ENCODE data around the gene CNTRL.
A peak's percentile ranks its signal among the peaks of the same experiment; 100 is the strongest.

CNTRL gene

DNA sequence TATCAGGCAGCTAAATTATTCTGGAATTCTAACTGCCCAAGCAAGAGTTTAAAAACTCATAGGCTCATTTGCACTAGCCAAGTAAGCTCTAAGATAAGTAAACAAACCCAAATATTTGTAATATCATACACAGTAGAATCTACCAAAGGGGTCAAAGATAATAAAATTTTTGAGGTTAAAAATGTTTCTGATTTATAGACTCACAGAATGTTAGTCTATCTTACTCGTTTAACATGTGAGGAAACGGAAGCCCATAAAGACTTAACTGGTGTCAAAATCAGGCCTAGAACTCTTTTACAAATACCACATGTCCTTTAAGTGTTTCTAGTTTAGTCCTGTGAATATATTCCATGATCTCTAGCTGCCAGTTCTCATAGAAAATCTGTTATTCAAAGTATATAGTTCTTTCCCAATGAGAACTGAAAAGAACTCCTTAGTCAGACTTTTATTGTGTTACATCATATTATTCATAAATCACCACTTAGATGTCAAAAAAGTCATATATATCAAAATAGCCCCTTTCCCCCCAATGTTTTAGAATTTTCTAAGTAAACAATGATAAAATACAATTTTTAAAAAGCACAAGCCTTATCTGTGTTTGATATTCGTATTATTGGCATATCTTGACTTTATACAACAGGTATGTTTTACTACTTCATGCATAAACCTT, 113.0 kb downstream of the CNTRL start:
- H3K4me3 ChIP-seq (ENCODE audit: low read length) = no peak overlapping the region
- no peak for TF ChIP-seq ZNF274 (IDR thresholded peaks at IDR 0.05; ENCODE audit: low read depth, low read length)

DNA sequence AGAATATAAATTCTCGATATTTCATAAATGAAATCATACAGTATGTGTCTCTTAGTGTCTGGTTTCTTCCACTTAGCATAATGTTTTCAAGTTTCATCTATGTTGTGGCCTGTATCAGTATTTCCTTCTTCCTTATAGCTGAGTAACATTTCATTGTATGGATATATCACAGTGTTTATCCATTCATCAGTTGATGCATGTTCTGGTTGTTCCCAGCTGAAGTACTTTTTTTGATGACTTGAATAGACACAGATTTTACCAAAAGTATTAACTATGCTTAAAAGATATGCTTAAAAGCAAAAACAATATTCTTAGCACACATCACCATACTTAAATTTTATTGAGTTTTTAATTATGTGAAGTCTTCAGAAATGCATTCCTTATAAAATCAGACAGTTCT, 114.3 kb downstream of the CNTRL start:
- no peak for TF ChIP-seq ZNF274 (IDR thresholded peaks at IDR 0.05; ENCODE audit: low read depth, low read length)
- H3K4me3 ChIP-seq (ENCODE audit: low read length) = no peak overlapping the region

DNA sequence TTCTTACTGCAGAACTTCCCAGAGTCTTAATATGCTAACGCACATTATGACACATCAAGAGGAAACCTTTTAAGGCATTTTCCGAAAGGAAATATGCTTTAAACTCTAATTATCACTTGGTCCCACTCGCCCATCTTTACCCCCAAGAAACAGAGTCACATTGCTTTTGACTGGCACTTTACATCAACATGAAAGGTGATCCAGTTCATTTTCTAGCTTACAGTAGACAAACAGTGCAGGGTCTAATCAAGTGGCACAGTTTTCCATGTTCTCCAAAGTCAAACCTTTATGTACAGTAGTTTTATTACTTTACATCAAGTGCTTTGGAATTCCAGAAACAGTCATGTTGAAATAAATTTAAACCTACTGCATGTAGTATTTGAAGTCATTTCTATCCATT, 114.9 kb downstream of the CNTRL start:
- no peak for TF ChIP-seq ZNF274 (IDR thresholded peaks at IDR 0.05; ENCODE audit: low read depth, low read length)
- H3K4me3 ChIP-seq (ENCODE audit: low read length) = no peak overlapping the region

DNA sequence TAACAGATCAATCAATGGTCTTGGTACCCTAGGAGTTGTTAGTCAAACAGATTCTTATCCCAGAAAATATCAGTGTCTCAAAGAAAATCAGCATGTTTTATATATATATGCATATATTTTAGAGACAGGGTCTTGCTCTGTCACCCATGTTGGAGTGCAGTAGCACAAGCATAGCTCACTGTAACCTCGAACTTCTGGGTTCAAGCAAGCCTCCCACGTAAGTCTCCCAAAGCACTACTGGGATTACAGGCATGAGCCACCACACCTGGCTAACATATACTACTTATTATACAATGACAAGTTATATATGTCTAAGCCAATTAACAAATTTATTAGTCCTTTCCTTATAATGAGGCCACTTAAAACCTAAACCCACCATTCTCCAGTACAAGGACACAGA, 116.5 kb downstream of the CNTRL start:
- H3K4me3 ChIP-seq (ENCODE audit: low read length) = no peak overlapping the region
- TF ChIP-seq ZNF274 (IDR thresholded peaks at IDR 0.05; ENCODE audit: low read depth, low read length) = no peak

DNA sequence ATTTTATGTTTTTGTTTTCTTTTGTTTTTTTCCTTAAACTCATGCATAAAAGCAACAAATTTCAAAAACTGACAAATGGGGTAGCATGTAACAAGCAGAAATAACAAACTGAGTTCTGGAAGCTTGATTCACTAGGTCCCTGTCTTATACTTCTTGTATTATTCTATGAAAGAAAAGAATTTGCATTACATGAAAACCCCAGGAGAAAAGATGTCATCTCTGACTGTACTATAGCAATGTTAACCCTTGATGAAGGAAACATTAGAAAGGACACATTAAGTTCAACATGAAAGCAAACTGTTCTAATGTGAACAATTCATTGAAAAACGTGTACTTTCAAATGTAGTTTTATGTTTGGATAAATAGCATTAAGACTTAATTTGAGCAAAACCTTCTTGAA, 117.8 kb downstream of the CNTRL start:
- TF ChIP-seq ZNF274 (IDR thresholded peaks at IDR 0.05; ENCODE audit: low read depth, low read length) = no peak
- no peak overlapping the region for H3K4me3 ChIP-seq (ENCODE audit: low read length)

DNA sequence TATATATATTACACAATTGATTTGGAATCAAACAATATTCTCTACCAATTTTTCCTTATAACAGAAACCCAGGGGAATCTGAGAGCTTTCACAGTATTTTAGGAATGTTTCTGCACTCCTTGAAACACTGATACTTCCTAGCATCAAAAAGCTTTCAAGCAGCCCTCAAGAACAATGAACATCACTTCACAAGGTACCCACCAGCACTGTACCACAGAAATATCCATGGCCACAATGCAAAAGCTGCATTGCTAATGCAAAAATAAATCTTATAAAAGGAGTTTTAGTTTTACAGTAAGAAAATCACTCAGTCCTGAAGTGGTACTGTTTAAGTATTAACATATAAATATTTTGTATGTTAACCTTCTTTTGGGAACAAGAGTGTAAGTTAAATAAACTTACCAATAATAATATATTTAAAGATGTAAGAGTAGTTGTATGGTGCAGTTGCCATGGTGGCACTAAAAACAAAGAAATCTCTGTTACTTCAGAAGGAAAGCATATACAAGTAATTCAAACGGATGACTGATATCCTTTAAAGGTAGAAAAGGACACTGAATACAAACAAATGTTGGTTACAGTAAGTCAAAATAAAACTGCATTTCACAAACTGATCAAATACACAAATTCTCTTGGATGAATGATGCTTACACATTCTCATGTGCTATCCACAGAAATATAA, 118.3 kb downstream of the CNTRL start:
- no peak overlapping the region for H3K4me3 ChIP-seq (ENCODE audit: low read length)
- no peak for TF ChIP-seq ZNF274 (IDR thresholded peaks at IDR 0.05; ENCODE audit: low read depth, low read length)

DNA sequence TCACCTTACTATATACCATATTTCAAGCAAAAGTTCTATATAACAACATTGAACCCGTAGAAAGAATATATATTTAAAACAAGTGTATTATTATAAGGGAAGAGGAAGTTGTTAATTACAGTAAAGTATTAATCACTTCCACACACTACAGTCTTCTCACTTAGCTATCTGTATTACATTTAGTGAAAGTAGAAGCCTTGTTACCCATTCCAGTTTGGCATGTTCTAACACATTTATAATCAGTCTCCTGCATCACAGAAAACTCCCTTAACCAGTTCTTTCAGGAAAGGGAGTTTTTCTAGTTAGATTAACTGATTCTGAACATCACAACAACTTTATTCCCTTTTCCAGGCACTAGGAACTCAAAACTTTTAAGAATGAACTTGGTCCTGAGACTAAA, 120.0 kb downstream of the CNTRL start:
- no peak overlapping the region; the same call in 1 of the 2 replicates for H3K4me3 ChIP-seq (ENCODE audit: low read length)
- no peak for TF ChIP-seq ZNF274 (IDR thresholded peaks at IDR 0.05; ENCODE audit: low read depth, low read length)

DNA sequence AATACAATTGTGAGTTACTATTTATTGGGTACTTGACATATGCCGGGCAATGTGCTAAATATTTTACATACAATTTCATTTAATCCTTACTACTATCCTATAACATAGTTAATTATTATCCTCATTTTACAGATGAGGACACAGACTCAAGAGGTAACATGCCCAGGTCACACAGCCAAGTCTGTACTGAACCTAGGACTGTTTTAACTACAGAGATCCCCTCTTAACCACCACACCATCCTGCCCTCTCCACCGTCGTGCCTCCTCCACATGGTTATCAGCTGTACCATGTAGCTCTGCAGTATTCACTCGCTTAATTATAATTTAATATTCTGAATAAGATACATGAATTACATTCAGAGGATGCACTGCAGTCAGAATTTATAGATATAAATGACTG, 121.6 kb downstream of the CNTRL start:
- peak overlapping the region; percentile 41 for H3K4me3 ChIP-seq (ENCODE audit: low read length)
- TF ChIP-seq ZNF274 (IDR thresholded peaks at IDR 0.05; ENCODE audit: low read depth, low read length) = no peak

DNA sequence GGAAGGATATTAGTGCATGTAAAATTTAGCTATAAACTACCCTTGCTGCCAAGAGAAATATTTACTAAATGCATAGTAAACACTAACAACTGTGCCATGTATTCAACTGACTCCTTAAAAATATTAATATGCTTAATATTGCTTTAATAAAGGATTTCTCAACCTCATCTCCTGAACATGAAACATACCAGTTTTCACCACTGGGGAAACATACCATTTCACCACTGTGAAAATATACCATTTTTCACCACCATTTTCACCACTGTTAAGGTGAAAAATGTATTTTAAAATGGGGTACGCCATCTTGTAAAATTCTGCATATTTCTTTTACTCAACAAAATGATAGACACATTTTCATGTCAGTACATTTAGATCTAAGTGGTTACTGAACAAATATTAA, 122.4 kb downstream of the CNTRL start:
- TF ChIP-seq ZNF274 (IDR thresholded peaks at IDR 0.05; ENCODE audit: low read depth, low read length) = no peak
- H3K4me3 ChIP-seq (ENCODE audit: low read length) = peak overlapping the region; percentile 39; the same call in 1 of the 2 replicates

DNA sequence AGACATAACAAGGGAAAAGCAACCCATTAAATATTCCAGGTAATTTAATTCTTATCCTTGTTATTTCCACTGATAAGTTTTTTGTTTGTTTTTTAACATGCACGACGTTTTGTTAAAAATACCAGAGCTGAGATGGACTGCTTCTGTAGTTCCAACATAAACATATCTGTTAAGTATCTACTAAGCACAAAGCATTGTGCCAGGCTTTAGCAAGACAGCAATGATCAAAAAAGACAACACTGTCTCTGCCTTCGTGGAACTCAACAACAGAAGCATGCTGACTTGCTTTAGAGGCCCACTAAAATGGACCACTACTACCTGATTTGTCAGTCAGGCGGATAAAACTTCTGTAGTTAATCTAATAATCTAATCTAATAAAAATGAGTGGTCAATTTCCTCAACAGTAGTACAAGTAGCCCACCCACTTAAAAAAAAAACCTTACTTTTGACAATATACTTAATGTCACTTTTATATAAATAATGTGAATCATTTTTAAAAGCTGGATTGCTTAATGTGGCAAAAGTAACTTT, 123.8 kb downstream of the CNTRL start:
- H3K4me3 ChIP-seq (ENCODE audit: low read length) = peak overlapping the region; percentile 93; the same call in 1 of the 2 replicates

DNA sequence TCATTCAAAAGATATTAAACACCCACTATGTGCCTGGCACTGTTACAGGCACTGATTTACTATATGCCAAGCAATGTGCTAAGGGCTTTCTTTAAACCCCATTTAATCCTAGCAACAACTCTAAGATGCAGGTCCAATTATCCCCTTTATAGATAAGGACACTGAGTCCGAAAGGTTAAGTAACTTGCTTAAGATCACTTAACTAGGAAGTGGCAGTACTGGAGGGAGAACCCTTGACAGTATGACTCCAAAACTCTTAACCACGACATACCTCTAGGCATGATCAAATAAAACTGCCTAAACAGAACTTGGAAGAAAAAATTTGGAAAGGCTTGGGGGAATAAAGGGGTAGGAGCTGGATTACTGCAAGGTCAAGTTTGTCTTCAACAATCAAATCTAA, 125.2 kb downstream of the CNTRL start:
- peak overlapping the region; percentile 93 for H3K4me3 ChIP-seq (ENCODE audit: low read length)
- TF ChIP-seq ZNF274 (IDR thresholded peaks at IDR 0.05; ENCODE audit: low read depth, low read length) = no peak

More for the DNA sequence above, 123.8 kb downstream of the CNTRL start:
- no peak for TF ChIP-seq ZNF274 (IDR thresholded peaks at IDR 0.05; ENCODE audit: low read depth, low read length)

DNA sequence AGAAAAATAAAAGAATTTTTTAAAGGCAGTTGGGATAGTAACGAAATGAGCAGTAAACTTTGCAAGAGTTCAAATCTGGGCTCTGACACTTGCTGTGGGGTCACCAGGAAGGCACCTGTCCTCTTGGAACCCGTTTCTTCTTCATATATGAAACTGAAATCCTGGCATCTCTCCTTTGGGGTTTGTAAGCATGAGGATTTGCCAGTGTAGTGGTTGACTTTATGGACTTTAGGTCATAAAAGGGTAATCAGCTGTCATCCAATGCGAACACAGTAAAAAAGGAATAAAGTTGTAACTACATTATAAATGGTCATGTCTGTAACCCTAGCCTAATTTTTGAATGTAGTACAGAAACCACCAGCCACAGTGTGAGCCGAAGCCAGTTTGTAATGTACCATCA, 125.6 kb downstream of the CNTRL start:
- no peak for TF ChIP-seq ZNF274 (IDR thresholded peaks at IDR 0.05; ENCODE audit: low read depth, low read length)
- peak overlapping the region; percentile 93 for H3K4me3 ChIP-seq (ENCODE audit: low read length)

DNA sequence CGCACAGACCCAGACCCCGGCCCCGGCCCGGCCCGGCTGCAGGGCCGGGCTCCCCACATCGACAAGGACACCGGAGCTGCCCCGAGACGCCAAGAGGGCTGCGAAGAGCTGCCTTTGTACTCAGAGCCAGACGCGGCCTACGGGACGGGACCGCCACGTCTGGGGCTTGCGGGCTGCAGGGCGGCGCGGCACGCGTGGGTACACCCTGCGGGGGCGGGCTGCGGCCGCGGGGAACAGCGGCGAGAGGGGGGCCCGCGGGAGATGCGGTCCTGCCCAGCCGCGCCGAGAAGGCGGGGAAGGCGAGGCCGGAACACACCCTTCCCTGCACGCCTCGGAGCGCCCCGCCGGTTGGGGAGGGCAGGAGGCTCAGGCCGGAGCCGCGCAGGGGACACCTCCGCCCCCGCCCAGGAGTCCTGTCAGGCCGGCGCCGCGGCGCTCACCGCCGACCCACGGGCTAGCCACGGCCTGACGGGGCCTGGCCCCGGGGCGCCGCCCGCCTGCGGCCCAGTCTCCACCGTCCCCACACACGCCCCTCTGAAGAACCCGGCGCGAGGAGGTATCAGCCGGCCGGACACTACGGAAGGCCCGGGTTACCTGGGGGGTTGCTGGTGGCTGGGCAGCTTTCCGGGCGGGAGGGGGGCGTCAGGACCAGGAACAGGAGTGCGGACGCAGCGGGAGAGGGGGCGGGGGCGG, 126.4 kb downstream of the CNTRL start:
- peak overlapping the region; percentile 93 for H3K4me3 ChIP-seq (ENCODE audit: low read length)
- TF ChIP-seq ZNF274 (IDR thresholded peaks at IDR 0.05; ENCODE audit: low read depth, low read length) = no peak

DNA sequence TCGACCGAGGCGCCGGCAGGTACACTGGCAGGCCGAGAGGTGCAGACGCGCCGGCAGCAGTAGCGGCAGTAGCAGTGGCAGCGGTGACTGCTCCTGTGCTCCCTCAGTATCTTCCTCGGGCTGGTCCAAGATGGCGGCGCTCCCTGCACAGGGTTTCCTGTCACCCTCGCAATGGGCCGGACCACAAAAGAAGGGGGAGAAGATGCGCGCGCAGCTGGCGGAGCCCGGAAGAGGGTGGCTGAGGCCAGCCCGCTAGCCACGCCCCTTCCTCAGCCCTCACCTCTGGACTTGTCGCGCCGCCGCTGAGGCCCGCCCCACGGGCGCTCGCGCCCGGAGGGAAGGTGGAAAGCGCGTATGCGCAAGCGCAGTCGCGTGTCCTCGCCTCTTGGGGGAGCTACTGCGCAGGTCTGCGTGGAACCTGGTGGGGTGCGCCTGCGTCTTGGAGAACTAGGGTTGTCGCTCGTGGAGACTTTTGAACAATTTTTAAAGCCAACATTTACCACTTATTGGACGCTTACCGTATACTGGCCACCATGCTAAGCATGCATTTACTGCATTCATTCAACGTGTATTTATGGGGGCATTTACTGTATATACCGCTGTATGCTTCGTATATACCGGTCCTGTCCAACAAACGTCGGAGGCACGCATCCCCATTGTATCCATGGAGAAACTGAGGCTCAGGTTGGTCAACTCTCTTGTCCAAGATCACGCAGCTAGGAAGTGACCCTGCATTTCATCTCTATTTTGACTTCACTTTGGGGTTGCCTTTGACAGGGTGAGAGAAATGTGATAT, 127.2 kb downstream of the CNTRL start, which contains the start of gene RAB14:
Gene RAB14, minus strand, starts transcription at position 132 of the 796 bp plus-strand sequence. CDS start 8,457 bp downstream, outside the sequence.
- no peak for TF ChIP-seq ZNF274 (IDR thresholded peaks at IDR 0.05; ENCODE audit: low read depth, low read length)
- H3K4me3 ChIP-seq (ENCODE audit: low read length) = peak within 1 kb of the TSS; percentile 93
